SK-N-SH treated with all-trans-retinoic acid at 6 μM for 48 hours (cell line): Measurements from ENCODE around the gene PEMT.

Source experiments
- ATAC-seq: fragments of 200-7000 bp; cut with Tn5 transposase; 3 replicates; pipeline ENCODE4 v1.9.1; 2020; ENCODE audit warnings: mild to moderate bottlenecking, moderate library complexity
- ARNTL ChIP-seq: fragments of 450-650 bp; formaldehyde crosslinking; IDR thresholded peaks from 2 replicates; pipeline ENCODE4 v1.5.0; 2020; ENCODE audit warnings: low read depth, mild to moderate bottlenecking, moderate library complexity, borderline replicate concordance
- CREB5 ChIP-seq: fragments of 250-450 bp; sonication (Bioruptor Pico); IDR thresholded peaks from 2 replicates; pipeline ENCODE4 v1.5.1; 2020; ENCODE audit warnings: low read depth, mild to moderate bottlenecking, moderate library complexity
- CSDC2 ChIP-seq: fragments of 250-450 bp; sonication (Bioruptor Pico); IDR thresholded peaks from 2 replicates; pipeline ENCODE4 v1.5.0; 2020; ENCODE audit warnings: mild to moderate bottlenecking, moderate library complexity
- CSRNP3 ChIP-seq: fragments of 250-450 bp; sonication (Bioruptor Pico); IDR thresholded peaks from 2 replicates; pipeline ENCODE4 v1.5.1; 2021; ENCODE audit warnings: mild to moderate bottlenecking, moderate library complexity
- GLIS3 ChIP-seq: fragments of 250-450 bp; sonication (Bioruptor Pico); IDR thresholded peaks from 2 replicates; pipeline ENCODE4 v1.5.0; 2020; ENCODE audit warnings: mild to moderate bottlenecking, moderate library complexity
- ISL1 ChIP-seq: fragments of 250-450 bp; sonication (Bioruptor Pico); IDR thresholded peaks from 2 replicates; pipeline ENCODE4 v2.1.2; 2022; ENCODE audit warnings: mild to moderate bottlenecking, moderate library complexity
- OSR1 ChIP-seq: fragments of 250-450 bp; sonication (Bioruptor Pico); IDR thresholded peaks from 2 replicates; pipeline ENCODE4 v1.8.0; 2022; ENCODE audit warnings: moderate library complexity, mild to moderate bottlenecking, inconsistent platforms
- PATZ1 ChIP-seq: fragments of 250-450 bp; sonication (Bioruptor Pico); IDR thresholded peaks from 2 replicates; pipeline ENCODE4 v1.8.0; 2020; ENCODE audit warnings: mild to moderate bottlenecking, moderate library complexity, borderline replicate concordance
- POU6F1 ChIP-seq: fragments of 250-450 bp; sonication (Bioruptor Pico); IDR thresholded peaks from 2 replicates; pipeline ENCODE4 v1.8.0; 2021; ENCODE audit warnings: low read depth, mild to moderate bottlenecking, moderate library complexity, borderline replicate concordance
- PPARA ChIP-seq: fragments of 250-450 bp; sonication (Bioruptor Pico); IDR thresholded peaks from 2 replicates; pipeline ENCODE4 v1.5.0; 2020; ENCODE audit warnings: mild to moderate bottlenecking, borderline replicate concordance
- RARB ChIP-seq: fragments of 250-450 bp; sonication (Bioruptor Pico); IDR thresholded peaks from 2 replicates; pipeline ENCODE4 v1.8.0; 2021; ENCODE audit warnings: mild to moderate bottlenecking, moderate library complexity
- SNAI2 ChIP-seq: fragments of 250-450 bp; sonication (Bioruptor Pico); IDR thresholded peaks from 2 replicates; pipeline ENCODE4 v1.5.0; 2020; ENCODE audit warnings: mild to moderate bottlenecking, moderate library complexity
- TOX ChIP-seq: fragments of 250-450 bp; sonication (Bioruptor Pico); IDR thresholded peaks from 2 replicates; pipeline ENCODE4 v1.8.0; 2021; ENCODE audit warnings: mild to moderate bottlenecking, moderate library complexity, borderline replicate concordance
- TSHZ2 ChIP-seq: fragments of 250-450 bp; sonication (Bioruptor Pico); IDR thresholded peaks from 2 replicates; pipeline ENCODE4 v1.5.0; 2020; ENCODE audit warnings: mild to moderate bottlenecking, moderate library complexity
- ZC3H10 ChIP-seq: fragments of 250-450 bp; sonication (Bioruptor Pico); IDR thresholded peaks from 2 replicates; pipeline ENCODE4 v1.5.1; 2021; ENCODE audit warnings: mild to moderate bottlenecking, moderate library complexity
- ZFP3 ChIP-seq: fragments of 250-450 bp; sonication (Bioruptor Pico); IDR thresholded peaks from 2 replicates; pipeline ENCODE4 v1.5.0; 2020; ENCODE audit warnings: mild to moderate bottlenecking, moderate library complexity
- ZFP30 ChIP-seq: fragments of 450-650 bp; formaldehyde crosslinking; IDR thresholded peaks from 2 replicates; pipeline ENCODE4 v1.5.0; 2022; ENCODE audit warnings: mild to moderate bottlenecking, moderate library complexity
- ZNF565 ChIP-seq: fragments of 450-650 bp; formaldehyde crosslinking; conservative IDR thresholded peaks from 2 replicates; pipeline ENCODE4 v1.5.0; 2020; ENCODE audit warnings: low read depth, mild to moderate bottlenecking, moderate library complexity
- ZNF70 ChIP-seq: fragments of 450-650 bp; formaldehyde crosslinking; IDR thresholded peaks from 2 replicates; pipeline ENCODE4 v1.5.0; 2020; ENCODE audit warnings: mild to moderate bottlenecking, moderate library complexity
- ZNF8 ChIP-seq: fragments of 450-650 bp; formaldehyde crosslinking; IDR thresholded peaks from 2 replicates; pipeline ENCODE4 v1.5.0; 2020; ENCODE audit warnings: mild to moderate bottlenecking, moderate library complexity

Gene PEMT

GRCh38 chr17:17565471-17566339 lies 25.8 kb downstream of the PEMT start:
- no peak for ATAC-seq
- TF ChIP-seq CREB5 (no peak), RARB (CRISPR knock-in tag) (no peak), ZFP3 (CRISPR knock-in tag) (no peak), ZC3H10 (CRISPR knock-in tag) (no peak), TOX (CRISPR knock-in tag) (no peak), OSR1 (CRISPR knock-in tag) (no peak), ARNTL (no peak)

- no peak for TF ChIP-seq SNAI2 (CRISPR knock-in tag)
- ATAC-seq = no peak
Observed at GRCh38 chr17:17564896-17565295, 26.6 kb downstream of the PEMT start.

GRCh38 chr17:17564323-17564722 lies 27.2 kb downstream of the PEMT start:
- no peak for TF ChIP-seq SNAI2 (CRISPR knock-in tag)
- TF ChIP-seq ISL1 (CRISPR knock-in tag) = no peak
- no peak for TF ChIP-seq CSDC2 (CRISPR knock-in tag)
- TF ChIP-seq ZNF565 (CRISPR knock-in tag) = no peak
- no peak for TF ChIP-seq POU6F1 (CRISPR knock-in tag)
- no peak for TF ChIP-seq ZNF70 (CRISPR knock-in tag)
- TF ChIP-seq ARNTL = no peak
- no peak for TF ChIP-seq ZFP3 (CRISPR knock-in tag)
- no peak for TF ChIP-seq TOX (CRISPR knock-in tag)
- no peak for TF ChIP-seq ZFP30 (CRISPR knock-in tag)
- TF ChIP-seq OSR1 (CRISPR knock-in tag) = no peak
- no peak for TF ChIP-seq PATZ1 (CRISPR knock-in tag)
- no peak for ATAC-seq

- ATAC-seq = no peak
- TF ChIP-seq ZFP30 (CRISPR knock-in tag) = no peak
- no peak for TF ChIP-seq TSHZ2
- no peak for TF ChIP-seq TOX (CRISPR knock-in tag)
- TF ChIP-seq GLIS3 (CRISPR knock-in tag) = no peak
- TF ChIP-seq CSRNP3 = no peak
- TF ChIP-seq SNAI2 (CRISPR knock-in tag) = no peak
- TF ChIP-seq ARNTL = no peak
- no peak for TF ChIP-seq ZNF565 (CRISPR knock-in tag)
- TF ChIP-seq ZNF70 (CRISPR knock-in tag) = no peak
- TF ChIP-seq PPARA (CRISPR knock-in tag) = no peak
- no peak for TF ChIP-seq ZNF8 (CRISPR knock-in tag)
- no peak for TF ChIP-seq PATZ1 (CRISPR knock-in tag)
- TF ChIP-seq ISL1 (CRISPR knock-in tag) = no peak
- no peak for TF ChIP-seq CREB5
- TF ChIP-seq ZFP3 (CRISPR knock-in tag) = no peak
Observed at GRCh38 chr17:17563530-17563929, 28.0 kb downstream of the PEMT start.
